ENCODE data around the gene ANLN.
"Not testable (repeated sequence)": the region's sequence is repeated elsewhere in the genome, so short reads cannot be mapped to it uniquely, and the experiment has no call there.

ANLN gene

GRCh38 chr7:36378555-36378954 lies 11.1 kb upstream of the ANLN start:
- DNase-seq, result not testable (repeated sequence)

- no peak for DNase-seq
Measured at GRCh38 chr7:36379831-36380504, 9.7 kb upstream of the ANLN start.

GRCh38 chr7:36381056-36381455 lies 8.6 kb upstream of the ANLN start:
- DNase-seq, result no peak

DNA sequence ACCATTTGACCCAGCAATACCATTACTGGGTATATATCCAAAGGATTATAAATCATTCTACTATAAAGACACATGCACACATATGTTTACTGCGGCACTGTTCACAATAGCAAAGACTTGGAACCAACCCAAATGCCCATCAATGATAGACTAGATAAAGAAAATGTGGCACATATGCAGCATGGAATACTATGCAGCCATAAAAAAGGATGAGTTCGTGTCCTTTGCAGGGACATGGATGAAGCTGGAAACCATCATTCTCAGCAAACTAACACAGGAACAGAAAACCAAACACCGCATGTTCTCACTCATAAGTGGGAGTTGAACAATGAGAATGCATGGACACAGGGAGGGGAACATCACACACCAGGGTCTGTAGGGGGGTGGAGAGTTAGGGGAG lies 6.4 kb upstream of the ANLN start:
- DNase-seq, result not testable (repeated sequence)

DNA sequence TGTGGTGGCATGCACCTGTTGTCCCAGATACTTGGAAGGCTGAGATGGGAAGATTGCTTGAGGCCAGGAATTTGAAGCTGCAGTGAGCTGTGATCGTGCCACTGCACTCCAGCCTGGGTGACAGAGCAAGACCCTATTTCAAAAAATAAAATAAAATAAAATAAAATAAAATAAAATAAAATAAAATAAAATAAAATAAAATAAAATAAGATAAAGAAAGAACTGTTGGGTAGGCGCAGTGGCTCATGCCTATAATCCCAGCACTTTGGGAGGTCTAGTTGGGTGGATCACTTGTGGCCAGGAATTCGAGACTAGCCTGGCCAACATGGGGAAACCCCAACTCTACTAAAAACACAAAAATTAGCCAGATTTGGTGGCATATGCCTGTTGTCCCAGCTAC lies 4.0 kb upstream of the ANLN start:
- DNase-seq, result not testable (repeated sequence)

DNA sequence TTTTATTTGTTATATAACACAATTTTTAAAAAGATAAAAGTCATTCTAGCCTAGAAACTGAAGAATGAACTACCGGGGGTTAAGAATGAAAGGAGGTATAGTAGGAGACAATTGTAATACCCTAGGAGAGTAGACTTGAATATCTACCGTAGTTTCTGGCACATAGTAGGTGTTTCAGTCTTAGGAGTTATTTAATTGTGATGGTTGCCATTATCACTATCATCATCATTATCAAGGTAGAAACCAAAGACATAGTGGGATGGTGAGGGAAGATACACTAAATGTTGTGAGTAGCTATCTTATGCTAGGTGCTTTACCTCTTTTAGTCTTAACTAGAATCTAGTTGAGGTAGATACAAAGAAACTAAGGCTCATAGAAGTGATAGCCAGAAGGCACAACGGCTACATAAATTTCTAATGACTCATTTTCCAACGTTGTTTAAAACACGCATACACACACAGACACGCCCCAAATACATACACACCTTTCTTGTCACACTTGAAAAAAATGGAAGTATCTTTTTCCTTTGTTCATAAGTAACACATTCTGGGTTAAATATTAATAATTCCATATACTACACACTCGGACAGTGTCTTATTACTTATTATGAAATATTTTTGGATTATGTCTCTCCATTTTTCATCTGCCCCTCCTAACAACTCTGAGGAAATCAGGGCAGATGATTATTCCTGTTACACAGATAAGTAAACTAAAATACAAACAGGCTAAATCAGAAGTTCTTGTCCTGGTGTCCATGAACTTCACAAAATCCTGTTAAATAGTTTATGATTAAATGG lies 2.0 kb upstream of the ANLN start:
- DNase-seq, result no peak

DNA sequence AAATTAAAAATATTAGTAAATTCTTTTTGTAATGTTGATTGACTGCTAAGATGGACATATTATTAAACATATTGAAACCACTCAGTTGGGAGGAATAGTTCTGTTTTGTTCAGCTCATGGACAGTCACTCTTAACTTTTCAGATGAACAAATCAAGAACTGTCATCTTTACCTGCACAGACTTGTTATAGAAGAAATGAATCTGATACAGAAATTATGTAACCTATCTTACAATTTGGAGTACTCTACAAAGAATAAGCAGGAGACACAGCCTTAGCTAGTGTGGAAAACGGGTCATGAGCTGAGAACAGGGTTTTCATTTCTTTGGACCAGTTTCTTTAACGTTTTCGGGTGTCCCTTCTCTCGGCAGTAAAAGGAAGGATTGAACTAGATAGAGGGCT lies 1.2 kb upstream of the ANLN start:
- no peak for DNase-seq

DNA sequence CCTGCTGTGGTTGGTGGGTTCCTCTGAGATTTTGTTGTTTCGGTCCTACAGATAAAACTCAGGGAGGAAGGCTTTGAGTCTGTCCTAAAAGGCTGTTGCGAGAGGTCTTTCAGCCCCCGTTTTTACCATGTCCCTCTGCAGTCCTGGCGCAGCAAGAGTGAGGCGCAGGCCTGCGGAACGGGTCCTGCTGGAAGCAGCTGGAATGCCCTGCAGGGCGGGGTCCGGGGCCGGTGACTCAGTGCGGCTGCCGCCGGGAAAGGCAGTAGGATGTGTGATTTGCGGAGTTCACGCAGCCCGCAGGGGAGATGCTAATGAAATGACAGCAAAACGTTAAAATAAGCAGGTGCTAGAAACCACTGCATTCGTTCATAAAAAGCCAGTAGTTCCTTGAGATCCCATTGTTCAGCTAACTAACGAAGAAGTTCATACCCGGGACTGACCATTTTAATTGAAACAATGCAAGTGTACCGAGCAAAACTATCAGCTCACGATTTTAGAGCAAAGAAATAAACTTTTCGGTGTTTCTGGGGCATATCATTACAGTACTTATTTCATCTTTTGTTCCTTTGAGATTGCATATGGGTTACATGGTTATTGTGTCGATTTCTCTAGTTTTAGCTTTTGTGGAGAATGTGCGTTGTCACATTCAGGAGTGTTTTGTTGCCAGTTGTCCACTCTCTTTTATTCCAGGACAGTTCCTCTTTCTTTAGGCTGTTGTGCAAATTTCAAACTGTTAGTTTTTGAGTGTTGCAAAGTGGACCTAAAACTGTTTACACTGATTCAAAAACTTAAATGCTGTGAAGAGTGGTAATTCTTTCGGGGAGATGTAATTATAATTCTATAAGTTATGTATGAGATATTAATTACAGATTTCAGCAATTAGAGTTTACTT lies 783 bp downstream of the ANLN start:
- peak; percentile 62 to 71 for DNase-seq

DNA sequence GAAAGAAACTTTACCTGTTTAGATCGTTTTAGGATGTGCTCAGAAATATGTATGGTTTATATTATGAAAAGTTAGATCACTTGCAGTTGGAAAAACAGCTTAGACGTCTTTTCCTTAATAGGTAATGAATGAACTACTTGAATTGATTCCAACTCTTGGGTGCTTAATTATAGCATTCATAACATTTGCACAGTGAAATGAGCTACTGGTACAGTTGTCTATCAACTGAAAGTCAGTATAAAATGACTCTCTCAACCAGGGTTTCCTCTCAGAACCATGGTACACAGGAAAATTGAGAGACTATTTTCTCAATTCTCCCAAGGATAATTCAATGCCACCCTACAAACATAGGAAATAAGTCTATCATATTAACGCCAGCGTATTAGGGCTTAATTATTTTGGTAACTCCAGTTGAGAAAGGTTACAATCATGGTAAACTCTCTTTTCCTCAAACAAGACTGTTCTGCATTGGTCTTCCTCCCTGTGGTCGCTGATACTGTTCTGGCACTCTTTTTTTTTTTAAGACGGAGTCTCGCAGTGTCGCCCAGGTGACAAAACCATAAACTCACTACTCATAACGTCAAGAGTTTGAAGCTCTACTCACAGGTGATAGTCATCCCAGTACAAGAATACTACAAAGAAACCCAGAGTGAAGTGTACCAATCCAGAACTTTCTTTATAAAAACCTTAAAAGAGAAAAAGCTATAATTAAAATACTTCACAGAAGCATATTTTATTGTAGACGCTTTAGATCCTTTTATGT lies 2.0 kb downstream of the ANLN start:
- DNase-seq, result no peak

- no peak for DNase-seq
Measured at GRCh38 chr7:36393826-36394225, 4.2 kb downstream of the ANLN start.

GRCh38 chr7:36395171-36395894 lies 5.7 kb downstream of the ANLN start:
- no peak for DNase-seq

DNA sequence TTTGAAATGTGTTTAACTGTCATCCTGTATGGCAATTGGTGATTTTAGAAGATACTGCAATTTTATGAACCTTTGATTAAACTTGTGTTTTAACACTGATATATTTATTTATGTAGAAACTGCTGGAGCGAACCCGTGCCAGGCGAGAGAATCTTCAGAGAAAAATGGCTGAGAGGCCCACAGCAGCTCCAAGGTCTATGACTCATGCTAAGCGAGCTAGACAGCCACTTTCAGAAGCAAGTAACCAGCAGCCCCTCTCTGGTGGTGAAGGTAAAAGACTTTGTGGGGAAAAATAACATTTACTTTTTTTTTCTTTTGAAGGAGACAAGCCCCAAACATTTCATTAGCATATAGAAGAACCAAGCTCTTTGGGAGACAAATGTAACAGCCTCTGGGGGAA lies 6.5 kb downstream of the ANLN start:
- DNase-seq, result no peak

DNA sequence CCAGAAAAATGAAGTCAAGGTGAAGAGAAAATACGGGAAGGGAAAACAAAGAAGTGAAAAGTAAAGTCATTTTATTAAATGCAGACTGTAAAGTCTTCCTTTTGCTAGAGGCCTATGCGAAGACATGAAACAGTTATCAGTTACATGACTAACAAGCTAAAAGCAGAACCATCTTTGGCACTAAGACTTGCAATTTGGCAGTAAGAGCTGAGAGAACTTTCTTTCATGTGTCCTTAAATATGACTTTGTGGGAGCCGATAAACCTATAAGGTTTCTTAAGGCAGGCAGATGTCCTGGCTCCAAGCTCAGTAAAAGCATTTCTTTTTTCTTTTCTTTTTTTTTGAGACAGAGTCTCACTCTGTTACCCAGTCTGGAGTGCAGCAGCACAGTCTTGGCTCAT lies 10.4 kb downstream of the ANLN start:
- no peak for DNase-seq

- DNase-seq, result no peak
Measured at GRCh38 chr7:36400606-36401005, 10.9 kb downstream of the ANLN start.

GRCh38 chr7:36403452-36403851 lies 13.8 kb downstream of the ANLN start:
- no peak for DNase-seq

- no peak for DNase-seq
Measured at GRCh38 chr7:36404639-36405408, 15.2 kb downstream of the ANLN start.

DNA sequence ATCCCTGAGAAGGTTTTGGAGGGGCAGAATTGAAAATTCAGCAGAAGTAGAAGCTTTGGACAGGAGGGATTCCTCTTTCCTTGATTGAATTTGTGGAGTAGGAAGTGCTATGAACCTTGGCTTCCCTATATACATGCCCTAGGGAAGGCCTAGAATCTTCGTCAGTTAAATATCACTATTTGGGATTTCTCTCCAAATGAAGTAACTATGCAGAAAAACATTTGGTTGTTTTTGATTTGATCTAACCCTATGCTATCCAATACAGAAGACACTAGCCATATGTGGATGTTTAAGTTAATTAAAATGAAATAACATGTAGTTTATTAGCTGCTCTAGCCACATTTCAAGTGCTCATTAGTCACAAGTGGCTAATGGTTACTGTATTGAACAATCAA lies 15.7 kb downstream of the ANLN start:
- DNase-seq, result no peak

GRCh38 chr7:36406156-36406555 lies 16.5 kb downstream of the ANLN start:
- DNase-seq, result no peak

- no peak for DNase-seq
Measured at GRCh38 chr7:36407636-36408550, 18.2 kb downstream of the ANLN start.

- no peak for DNase-seq
Measured at GRCh38 chr7:36408589-36408988, 18.9 kb downstream of the ANLN start.
